B cell (primary cell): Measurements from ENCODE around the gene IRF2BP1. TPM values are rescaled to one million over a fixed set of nuclear protein-coding genes. Genes with fewer than 3 reads are reported as not detected.

Source experiments
- ATAC-seq: fragments of 200-7000 bp; cut with Tn5 transposase; one replicate; pipeline ENCODE4 v1.10.0; 2021; ENCODE audit warnings: low read depth, mild to moderate bottlenecking, moderate number of reproducible peaks, moderate library complexity
- CTCF ChIA-PET: fragments of 350-600 bp; sonication (Branson Sonifier 250); formaldehyde crosslinking; loops from one replicate; lab custom pipeline; 2021; ENCODE audit warnings: antibody characterized with exemption, inconsistent platforms; lab: Charles Lee
- POLR2A ChIA-PET: fragments of 350-600 bp; sonication (Branson Sonifier 250); formaldehyde crosslinking; loops from one replicate; lab custom pipeline; 2021; ENCODE audit warnings: antibody characterized with exemption; lab: Charles Lee
- DNase-seq: peaks from one replicate; pipeline ENCODE4 v3.0.0; 2013
- H2AFZ ChIP-seq: 2 replicates; pipeline ENCODE4 v1.6.1; 2012; ENCODE audit warnings: mild to moderate bottlenecking, low read depth, low read length; ENCODE audit not compliant: insufficient read depth, poor library complexity, severe bottlenecking
- H3K27ac ChIP-seq, 2 donors: 1 replicate in 1 of 2; 2 replicates in 1 of 2; pipeline ENCODE4 v1.5.1; 2012 to 2013; ENCODE audit warnings: low read length in 2 of 2, mild to moderate bottlenecking in 2 of 2, moderate library complexity in 1 of 2
- H3K27me3 ChIP-seq, 4 experiments: fragments of 200-600 bp in 1 of 4; sonication (generic) in 1 of 4; replicated peaks in 1 of 4; 1 replicate in 2 of 4; 2 replicates in 2 of 4; pipeline versions ENCODE4 v1.6.1 to v1.7.0; 2013 to 2016; ENCODE audit warnings: low read length in 3 of 4, mild to moderate bottlenecking in 2 of 4, mixed read lengths in 1 of 4, moderate library complexity in 1 of 4; ENCODE audit not compliant: insufficient read depth in 4 of 4, control insufficient read depth in 3 of 4; ENCODE audit errors: control extremely low read depth in 1 of 4
- H3K36me3 ChIP-seq, 2 experiments: replicated peaks in 1 of 2; 1 replicate in 1 of 2; 2 replicates in 1 of 2; pipeline versions ENCODE4 v1.6.1 to v1.7.1; 2013; ENCODE audit warnings: low read length in 1 of 2; ENCODE audit not compliant: insufficient read depth in 2 of 2, control insufficient read depth in 1 of 2; ENCODE audit errors: control extremely low read depth in 1 of 2, extremely low read depth in 1 of 2
- H3K4me1 ChIP-seq, 2 donors: fragments of 200-600 bp in 1 of 2; sonication (generic) in 1 of 2; 1 replicate in 1 of 2; 2 replicates in 1 of 2; pipeline versions ENCODE4 v1.5.1 to v1.6.1; 2013 to 2017; ENCODE audit warnings: low read length in 2 of 2; ENCODE audit not compliant: control insufficient read depth in 2 of 2, insufficient read depth in 2 of 2
- H3K4me2 ChIP-seq: replicated peaks from 2 replicates; pipeline ENCODE3; 2012; ENCODE audit warnings: mild to moderate bottlenecking, low read depth, low read length; ENCODE audit not compliant: poor library complexity, severe bottlenecking
- H3K4me3 ChIP-seq, 5 experiments: fragments of 200-600 bp in 1 of 5; sonication (generic) in 1 of 5; 1 replicate in 3 of 5; 2 replicates in 2 of 5; pipeline versions ENCODE4 v1.5.1 to v1.7.0; 2011 to 2016; ENCODE audit warnings: low read length in 4 of 5, mild to moderate bottlenecking in 4 of 5, low read depth in 2 of 5, control low read depth in 1 of 5, moderate library complexity in 1 of 5; ENCODE audit not compliant: insufficient read depth in 1 of 5; ENCODE audit errors: control extremely low read depth in 1 of 5, extremely low read depth in 1 of 5
- H3K79me2 ChIP-seq: fragments of 200-600 bp; sonication (generic); one replicate; pipeline ENCODE4 v1.6.0; 2016; ENCODE audit warnings: low read length; ENCODE audit not compliant: control insufficient read depth, insufficient read depth
- H3K9ac ChIP-seq: fragments of 200-600 bp; sonication (generic); 2 replicates; pipeline ENCODE4 v1.6.1; 2017; ENCODE audit warnings: mild to moderate bottlenecking, low read length, moderate library complexity
- H3K9me3 ChIP-seq, 3 donors: one replicate each; pipeline versions ENCODE4 v1.6.1 to v1.7.1; 2013; ENCODE audit warnings: low read length in 2 of 3; ENCODE audit not compliant: control insufficient read depth in 2 of 3, insufficient read depth in 1 of 3; ENCODE audit errors: control extremely low read depth in 1 of 3
- H4K20me1 ChIP-seq: 2 replicates; pipeline ENCODE4 v1.6.0; 2012; ENCODE audit warnings: mild to moderate bottlenecking, low read length; ENCODE audit not compliant: insufficient read depth, control insufficient read depth, poor library complexity, severe bottlenecking
- H3K27ac Mint-ChIP-seq: one replicate; pipeline ENCODE4 v1.8.0; 2021; ENCODE audit warnings: mixed read lengths
- H3K27me3 Mint-ChIP-seq: one replicate; pipeline ENCODE4 v1.8.0; 2021; ENCODE audit warnings: mixed read lengths
- H3K4me1 Mint-ChIP-seq: one replicate; pipeline ENCODE4 v1.8.0; 2021; ENCODE audit warnings: mixed read lengths
- H3K4me3 Mint-ChIP-seq: one replicate; pipeline ENCODE4 v1.8.0; 2021; ENCODE audit warnings: mixed read lengths
- H3K9me3 Mint-ChIP-seq: one replicate; pipeline ENCODE4 v1.8.0; 2022; ENCODE audit warnings: mixed read lengths; ENCODE audit not compliant: insufficient read depth
- CTCF ChIP-seq: fragments of 200-600 bp; IDR thresholded peaks from one replicate; pipeline ENCODE4 v1.8.0; 2022; ENCODE audit warnings: antibody characterized with exemption, mild to moderate bottlenecking
- EZH2 ChIP-seq: IDR thresholded peaks from 2 replicates; pipeline ENCODE4 v1.6.1; 2012; ENCODE audit warnings: borderline replicate concordance, low read depth, mild to moderate bottlenecking, moderate library complexity, low read length; ENCODE audit not compliant: insufficient read depth, poor library complexity, severe bottlenecking
- WGBS: methylation state at CpG from one replicate; pipeline ENCODE4 v1.1.5; 2013; ENCODE audit warnings: missing lambda C conversion rate; ENCODE audit not compliant: insufficient coverage; 5-methylcytosine and 5-hydroxymethylcytosine counted together
- intact Hi-C: fragments of 100-400 bp; cut with micrococcal nuclease; formaldehyde crosslinking; loops from one replicate; pipeline ENCODE4 v1.10.0; 2022
- polyA plus RNA-seq: library from polyadenylated mRNA; depleted of rRNA; stranded (reverse); fragments of >200 nt; gene quantifications from 2 replicates; pipeline ENCODE4 v1.2.3, GENCODE V29; 2012
- total RNA-seq, 2 donors: library from RNA; stranded (reverse); fragments of 120-200 nt in 1 of 2; gene quantifications; 1 replicate in 1 of 2; 2 replicates in 1 of 2; pipeline versions ENCODE4 v1.2.3 to v1.2.4, GENCODE V29; 2013 to 2022

The IRF2BP1 gene
- total and polyA plus RNA-seq, 2 donors (not counting 1 experiment from before 2014, with no cell fraction given), result 14.9 to 33.9 TPM

GRCh38 chr19:45854167-45854778 lies 31.7 kb downstream of the IRF2BP1 start:
- Mint-ChIP-seq H3K9me3 (no peaks in the 10 kb centered on the region), H3K4me1 (peaks cover 2% of the 10 kb centered on the region), H3K27me3 (no peaks in the 10 kb centered on the region), H3K4me3 (no peak overlapping the region), H3K27ac (no peak overlapping the region)
- no peak overlapping the region for H3K9ac ChIP-seq
- no peak overlapping the region for H3K4me3 ChIP-seq
- H3K4me1 ChIP-seq, result no peaks in the 10 kb centered on the region
- H3K4me2 ChIP-seq, result no peak overlapping the region
- WGBS, result 99% methylated on average over 16 of the region's 16 CpGs
- H4K20me1 ChIP-seq, result peaks cover 49% of the 10 kb centered on the region
- ChIA-PET CTCF (no interaction called here), POLR2A (no interaction called here)
- no peak for DNase-seq
- H3K27ac ChIP-seq, result no peak overlapping the region
- H3K36me3 ChIP-seq, result peaks cover 1 to 56% of the 10 kb centered on the region in 2 experiments
- no peak for ATAC-seq
- H3K9me3 ChIP-seq, result no peaks in the 10 kb centered on the region
- H3K27me3 ChIP-seq, result no peaks in the 10 kb centered on the region
- H3K79me2 ChIP-seq, result peaks cover 73% of the 10 kb centered on the region
- no peak for TF ChIP-seq EZH2
- H2AFZ ChIP-seq, result no peak overlapping the region
- intact Hi-C loops, result no loop called here

- no peak for ATAC-seq
- Histone ChIP-seq H3K27ac (no peak overlapping the region), H3K4me2 (no peak overlapping the region), H3K4me3 (no peak overlapping the region), H3K9ac (no peak overlapping the region), H4K20me1 (peaks cover 40% of the 10 kb centered on the region), H2AFZ (no peak overlapping the region), H3K36me3 (peaks cover 9 to 59% of the 10 kb centered on the region in 2 experiments), H3K79me2 (peaks cover 61% of the 10 kb centered on the region), H3K27me3 (no peaks in the 10 kb centered on the region), H3K9me3 (no peaks in the 10 kb centered on the region), H3K4me1 (no peaks in the 10 kb centered on the region)
- no peaks in the 10 kb centered on the region for H3K9me3 Mint-ChIP-seq
- ChIA-PET POLR2A (no interaction called here), CTCF (interaction anchor here (0.6 kb wide), 1 partner anchor 749 kb away, joined by 6 read pairs; no protein-coding TSS in a partner anchor)
- H3K27ac Mint-ChIP-seq, result no peak overlapping the region
- no peaks in the 10 kb centered on the region for H3K4me1 Mint-ChIP-seq
- intact Hi-C loops, result no loop called here
- H3K4me3 Mint-ChIP-seq, result no peak overlapping the region
- TF ChIP-seq EZH2, result no peak
- no peak for TF ChIP-seq CTCF
- no peaks in the 10 kb centered on the region for H3K27me3 Mint-ChIP-seq
- DNase-seq, result no peak
- 89% methylated on average over 7 of the region's 7 CpGs for WGBS
Measured at GRCh38 chr19:45852983-45853382, 33.0 kb downstream of the IRF2BP1 start.
